CD8-positive, alpha-beta memory T cell (primary cell): ENCODE results near the gene CALN1. TPM values are rescaled to one million over a fixed set of nuclear protein-coding genes. Genes with fewer than 3 reads are reported as not detected.

Source experiments
- CTCF ChIA-PET: fragments of 350-600 bp; sonication (Branson Sonifier 250); formaldehyde crosslinking; loops from one replicate; lab custom pipeline; 2021; ENCODE audit warnings: antibody characterized with exemption; lab: Charles Lee
- POLR2A ChIA-PET: fragments of 350-600 bp; sonication (Branson Sonifier 250); formaldehyde crosslinking; loops from one replicate; lab custom pipeline; 2021; ENCODE audit warnings: antibody characterized with exemption; lab: Charles Lee
- DNase-seq, 5 donors: peaks; one replicate each; pipeline versions ENCODE4 v3.0.0 to v3.0.0-alpha.2; 2020 to 2022; ENCODE audit warnings: mixed read lengths in 1 of 5
- H3K27ac ChIP-seq: one replicate; pipeline ENCODE4 v1.7.0; 2013; ENCODE audit warnings: low read depth, mild to moderate bottlenecking, low read length, moderate library complexity
- H3K27me3 ChIP-seq: 2 replicates; pipeline ENCODE4 v1.7.0; 2013; ENCODE audit warnings: low read length, mild to moderate bottlenecking; ENCODE audit not compliant: insufficient read depth, poor library complexity, severe bottlenecking
- H3K36me3 ChIP-seq: 2 replicates; pipeline ENCODE4 v1.7.0; 2013; ENCODE audit warnings: mild to moderate bottlenecking, low read length, moderate library complexity; ENCODE audit not compliant: insufficient read depth
- H3K4me1 ChIP-seq: 2 replicates; pipeline ENCODE4 v1.7.0; 2013; ENCODE audit warnings: mild to moderate bottlenecking, low read length, moderate library complexity; ENCODE audit not compliant: insufficient read depth
- H3K4me3 ChIP-seq: 2 replicates; pipeline ENCODE4 v1.7.0; 2013; ENCODE audit warnings: mild to moderate bottlenecking, low read length
- H3K9me3 ChIP-seq: 2 replicates; pipeline ENCODE4 v1.7.0; 2013; ENCODE audit warnings: mild to moderate bottlenecking, low read length
- H3K27ac Mint-ChIP-seq, 8 donors: one replicate each; pipeline ENCODE4 v1.8.0; 2020 to 2021; ENCODE audit warnings: mixed read lengths in 8 of 8, mild to moderate bottlenecking in 6 of 8, inconsistent platforms in 3 of 8, moderate library complexity in 3 of 8
- H3K27me3 Mint-ChIP-seq, 2 donors: one replicate each; pipeline ENCODE4 v1.8.0; 2020 to 2021; ENCODE audit warnings: mixed read lengths in 2 of 2, mild to moderate bottlenecking in 1 of 2, moderate library complexity in 1 of 2
- H3K36me3 Mint-ChIP-seq, 3 donors: one replicate each; pipeline ENCODE4 v1.8.0; 2020 to 2021; ENCODE audit warnings: mixed read lengths in 3 of 3, inconsistent platforms in 1 of 3, mild to moderate bottlenecking in 1 of 3
- H3K4me1 Mint-ChIP-seq, 3 donors: one replicate each; pipeline ENCODE4 v1.8.0; 2020 to 2021; ENCODE audit warnings: mixed read lengths in 3 of 3, inconsistent platforms in 1 of 3, mild to moderate bottlenecking in 1 of 3
- H3K4me3 Mint-ChIP-seq, 7 donors: one replicate each; pipeline ENCODE4 v1.8.0; 2020 to 2021; ENCODE audit warnings: mixed read lengths in 7 of 7, mild to moderate bottlenecking in 6 of 7, moderate library complexity in 4 of 7, inconsistent platforms in 2 of 7
- H3K9me3 Mint-ChIP-seq, 5 donors: one replicate each; pipeline ENCODE4 v1.8.0; 2020 to 2022; ENCODE audit warnings: mixed read lengths in 5 of 5, mild to moderate bottlenecking in 3 of 5, moderate library complexity in 2 of 5, inconsistent platforms in 1 of 5
- polyA plus RNA-seq: library from polyadenylated mRNA; unstranded; fragments of 300-500 nt; fragmentation: Illumina TruSeq; gene quantifications from one replicate; pipeline ENCODE4 v1.2.3, GENCODE V29; 2021
- total RNA-seq, 2 experiments: library from RNA; stranded (reverse); gene quantifications; one replicate each; pipeline ENCODE4 v1.2.3, GENCODE V29; 2021

Gene CALN1
- total and polyA plus RNA-seq, 3 experiments from 2014 or later: not detected

- H3K9me3 ChIP-seq: no peaks in the 10 kb centered on the region
- no peak for DNase-seq
- no peaks in the 10 kb centered on the region for H3K4me1 ChIP-seq
- ChIA-PET CTCF (no interaction called here), POLR2A (no interaction called here)
- no peaks in the 10 kb centered on the region for H3K36me3 ChIP-seq
- no peak overlapping the region for H3K4me3 ChIP-seq
- H3K9me3 Mint-ChIP-seq: peaks cover 4 to 16% (median 12%) of the 10 kb centered on the region in 5 donors
- no peak overlapping the region for H3K4me3 Mint-ChIP-seq
- no peaks in the 10 kb centered on the region for H3K27me3 ChIP-seq
- H3K27ac ChIP-seq: no peak overlapping the region
- H3K36me3 Mint-ChIP-seq: no peaks in the 10 kb centered on the region
- no peak overlapping the region for H3K27ac Mint-ChIP-seq
- H3K27me3 Mint-ChIP-seq: no peaks in the 10 kb centered on the region
- H3K4me1 Mint-ChIP-seq: no peaks in the 10 kb centered on the region
These were observed 611.8 kb downstream of the CALN1 start for GRCh38 chr7:71800321-71800720.

- Histone ChIP-seq H3K4me3 (no peak overlapping the region), H3K36me3 (no peaks in the 10 kb centered on the region), H3K4me1 (no peaks in the 10 kb centered on the region), H3K27ac (no peak overlapping the region), H3K27me3 (no peaks in the 10 kb centered on the region), H3K9me3 (no peaks in the 10 kb centered on the region)
- Mint-ChIP-seq H3K27me3 (peaks cover 0 to 2% of the 10 kb centered on the region in 2 donors), H3K4me1 (no peaks in the 10 kb centered on the region), H3K9me3 (peaks cover 4 to 17% (median 13%) of the 10 kb centered on the region in 5 donors), H3K36me3 (no peaks in the 10 kb centered on the region), H3K4me3 (no peak overlapping the region), H3K27ac (no peak overlapping the region)
- ChIA-PET POLR2A (no interaction called here), CTCF (interaction anchor here (0.7 kb wide), 1 partner anchor 9 kb away, joined by 3 read pairs; no protein-coding TSS in a partner anchor)
- no peak for DNase-seq
These were observed 616.7 kb downstream of the CALN1 start for GRCh38 chr7:71795410-71795809.

GRCh38 chr7:71793251-71793650 lies 618.9 kb downstream of the CALN1 start:
- H3K27me3 ChIP-seq: no peaks in the 10 kb centered on the region
- Mint-ChIP-seq H3K9me3 (peaks cover 9 to 20% (median 16%) of the 10 kb centered on the region in 5 donors), H3K27ac (no peak overlapping the region), H3K36me3 (no peaks in the 10 kb centered on the region), H3K4me3 (no peak overlapping the region), H3K4me1 (no peaks in the 10 kb centered on the region), H3K27me3 (peaks cover 0 to 2% of the 10 kb centered on the region in 2 donors)
- ChIA-PET CTCF (no interaction called here), POLR2A (no interaction called here)
- no peaks in the 10 kb centered on the region for H3K4me1 ChIP-seq
- no peak overlapping the region for H3K4me3 ChIP-seq
- no peaks in the 10 kb centered on the region for H3K36me3 ChIP-seq
- no peak overlapping the region for H3K27ac ChIP-seq
- DNase-seq: no peak
- H3K9me3 ChIP-seq: no peaks in the 10 kb centered on the region

- no peak for DNase-seq
- ChIA-PET CTCF (no interaction called here), POLR2A (no interaction called here)
- no peak overlapping the region for H3K4me3 Mint-ChIP-seq
- H3K4me1 ChIP-seq: no peaks in the 10 kb centered on the region
- no peak overlapping the region for H3K4me3 ChIP-seq
- no peaks in the 10 kb centered on the region for H3K4me1 Mint-ChIP-seq
- peaks cover 0 to 3% (median 0%) of the 10 kb centered on the region in 3 donors for H3K36me3 Mint-ChIP-seq
- H3K27me3 ChIP-seq: no peaks in the 10 kb centered on the region
- H3K9me3 ChIP-seq: no peaks in the 10 kb centered on the region
- no peak overlapping the region for H3K27ac ChIP-seq
- peaks cover 13 to 39% (median 19%) of the 10 kb centered on the region in 5 donors for H3K9me3 Mint-ChIP-seq
- no peaks in the 10 kb centered on the region for H3K36me3 ChIP-seq
- H3K27ac Mint-ChIP-seq: no peak overlapping the region
- no peaks in the 10 kb centered on the region for H3K27me3 Mint-ChIP-seq
These were observed 624.6 kb downstream of the CALN1 start for GRCh38 chr7:71787513-71787912.

GRCh38 chr7:71785216-71785615 lies 626.9 kb downstream of the CALN1 start:
- no peak overlapping the region for H3K4me3 Mint-ChIP-seq
- peaks cover 0 to 3% (median 0%) of the 10 kb centered on the region in 3 donors for H3K36me3 Mint-ChIP-seq
- H3K9me3 ChIP-seq: no peaks in the 10 kb centered on the region
- DNase-seq: no peak
- CTCF ChIA-PET: no interaction called here
- POLR2A ChIA-PET: no interaction called here
- H3K27me3 ChIP-seq: no peaks in the 10 kb centered on the region
- no peaks in the 10 kb centered on the region for H3K4me1 Mint-ChIP-seq
- no peaks in the 10 kb centered on the region for H3K4me1 ChIP-seq
- H3K27ac Mint-ChIP-seq: no peak overlapping the region
- no peaks in the 10 kb centered on the region for H3K36me3 ChIP-seq
- peaks cover 10 to 34% (median 16%) of the 10 kb centered on the region in 5 donors for H3K9me3 Mint-ChIP-seq
- no peaks in the 10 kb centered on the region for H3K27me3 Mint-ChIP-seq
- H3K27ac ChIP-seq: no peak overlapping the region
- no peak overlapping the region for H3K4me3 ChIP-seq

GRCh38 chr7:71784781-71785180 lies 627.4 kb downstream of the CALN1 start:
- DNase-seq: no peak
- no peaks in the 10 kb centered on the region for H3K27me3 ChIP-seq
- H3K4me3 Mint-ChIP-seq: no peak overlapping the region
- no peaks in the 10 kb centered on the region for H3K36me3 ChIP-seq
- peaks cover 0 to 3% (median 0%) of the 10 kb centered on the region in 3 donors for H3K36me3 Mint-ChIP-seq
- POLR2A ChIA-PET: no interaction called here
- no peak overlapping the region for H3K4me3 ChIP-seq
- H3K4me1 Mint-ChIP-seq: no peaks in the 10 kb centered on the region
- H3K9me3 Mint-ChIP-seq: peaks cover 6 to 30% (median 14%) of the 10 kb centered on the region in 5 donors
- H3K27ac Mint-ChIP-seq: no peak overlapping the region
- CTCF ChIA-PET: no interaction called here
- no peak overlapping the region for H3K27ac ChIP-seq
- H3K9me3 ChIP-seq: no peaks in the 10 kb centered on the region
- H3K27me3 Mint-ChIP-seq: no peaks in the 10 kb centered on the region
- H3K4me1 ChIP-seq: no peaks in the 10 kb centered on the region

GRCh38 chr7:71784180-71784579 lies 628.0 kb downstream of the CALN1 start:
- Mint-ChIP-seq H3K4me3 (no peak overlapping the region), H3K9me3 (peaks cover 4 to 30% (median 13%) of the 10 kb centered on the region in 5 donors), H3K4me1 (no peaks in the 10 kb centered on the region), H3K27ac (no peak overlapping the region), H3K36me3 (peaks cover 0 to 3% (median 0%) of the 10 kb centered on the region in 3 donors), H3K27me3 (no peaks in the 10 kb centered on the region)
- H3K36me3 ChIP-seq: no peaks in the 10 kb centered on the region
- no peaks in the 10 kb centered on the region for H3K27me3 ChIP-seq
- ChIA-PET CTCF (no interaction called here), POLR2A (no interaction called here)
- H3K9me3 ChIP-seq: no peaks in the 10 kb centered on the region
- no peak for DNase-seq
- H3K27ac ChIP-seq: no peak overlapping the region
- no peak overlapping the region for H3K4me3 ChIP-seq
- H3K4me1 ChIP-seq: no peaks in the 10 kb centered on the region

- ChIA-PET POLR2A (no interaction called here), CTCF (no interaction called here)
- Histone ChIP-seq H3K4me1 (no peaks in the 10 kb centered on the region), H3K4me3 (no peak overlapping the region), H3K9me3 (no peaks in the 10 kb centered on the region), H3K36me3 (no peaks in the 10 kb centered on the region), H3K27ac (no peak overlapping the region), H3K27me3 (no peaks in the 10 kb centered on the region)
- H3K27ac Mint-ChIP-seq: no peak overlapping the region
- DNase-seq: no peak
- no peak overlapping the region for H3K4me3 Mint-ChIP-seq
- H3K36me3 Mint-ChIP-seq: peaks cover 0 to 3% (median 0%) of the 10 kb centered on the region in 3 donors
- H3K4me1 Mint-ChIP-seq: no peaks in the 10 kb centered on the region
- H3K9me3 Mint-ChIP-seq: peaks cover 4 to 30% (median 13%) of the 10 kb centered on the region in 5 donors
- no peaks in the 10 kb centered on the region for H3K27me3 Mint-ChIP-seq
These were observed 628.4 kb downstream of the CALN1 start for GRCh38 chr7:71783779-71784178.
